NCI-H69 (cell line): Measurements from ENCODE around the gene MACROD1.

Source experiments
- DNase-seq: peaks from one replicate; lab custom pipeline; 2025; lab: John Stamatoyannopoulos, UW

The MACROD1 gene

DNA sequence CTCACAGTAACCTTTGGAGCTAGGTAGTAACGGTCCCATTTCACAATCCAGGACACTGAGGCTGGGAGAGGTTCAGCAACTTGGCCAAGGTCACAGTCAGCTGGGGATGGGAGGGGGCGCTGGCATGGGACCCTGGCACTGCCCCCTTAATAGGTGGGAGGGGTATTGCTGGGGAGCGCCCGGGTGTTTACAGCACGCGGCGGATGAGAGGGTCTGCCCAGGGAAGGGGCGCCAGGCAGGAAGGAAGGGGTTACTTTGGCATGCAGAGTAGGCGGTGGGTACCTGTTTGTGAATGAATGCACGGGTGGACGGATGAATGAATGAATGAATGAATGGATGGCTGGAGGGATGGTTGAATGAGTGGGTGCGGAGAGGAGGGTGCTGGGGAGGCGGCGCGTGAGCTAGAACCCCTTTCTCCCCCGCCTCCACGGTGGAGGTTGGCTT, 130.8 kb downstream of the MACROD1 start:
- DNase-seq = no peak

DNA sequence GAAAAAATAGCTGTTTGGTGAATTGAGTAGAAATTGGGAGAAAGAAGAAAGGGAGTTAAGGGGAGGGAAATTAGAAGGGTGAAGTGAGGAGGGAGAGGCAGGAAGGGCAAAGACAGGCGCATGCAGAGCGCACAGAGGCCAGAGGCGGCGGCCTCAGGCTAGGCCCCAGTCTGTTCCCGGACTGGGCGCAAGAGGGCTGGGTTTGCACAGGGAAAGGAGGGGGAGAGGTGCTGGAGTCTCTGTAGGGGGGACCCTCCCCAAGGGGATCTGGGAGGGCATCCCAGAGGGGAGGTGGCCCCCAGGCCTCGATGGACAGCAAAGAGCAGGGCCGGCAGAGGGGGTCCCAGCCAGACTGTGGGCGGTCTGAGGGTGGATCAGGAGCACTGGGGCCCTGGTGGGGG, 131.5 kb downstream of the MACROD1 start:
- no peak for DNase-seq

DNA sequence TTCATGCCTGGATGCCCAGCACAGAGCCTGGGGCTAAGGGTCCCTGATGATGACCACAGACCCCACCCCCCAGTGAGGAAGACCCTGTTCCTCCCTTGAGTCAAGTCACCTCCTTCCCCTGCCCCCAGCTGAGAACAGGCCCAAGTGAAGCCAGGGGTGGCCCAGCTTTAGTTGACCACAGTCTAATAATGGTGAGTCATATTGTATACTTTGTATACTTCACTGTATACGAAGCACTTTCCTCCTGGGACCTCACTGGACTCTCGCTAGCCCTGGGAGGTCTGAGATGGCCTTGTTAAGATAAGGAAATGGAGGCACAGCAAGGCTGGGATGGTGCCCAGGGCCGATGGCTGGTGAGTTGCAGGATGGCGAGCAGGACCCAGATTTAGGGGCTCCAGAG, 133.9 kb downstream of the MACROD1 start:
- no peak for DNase-seq

GRCh38 chr11:64031001-64031400, 134.9 kb downstream of the MACROD1 start:
- no peak for DNase-seq

DNA sequence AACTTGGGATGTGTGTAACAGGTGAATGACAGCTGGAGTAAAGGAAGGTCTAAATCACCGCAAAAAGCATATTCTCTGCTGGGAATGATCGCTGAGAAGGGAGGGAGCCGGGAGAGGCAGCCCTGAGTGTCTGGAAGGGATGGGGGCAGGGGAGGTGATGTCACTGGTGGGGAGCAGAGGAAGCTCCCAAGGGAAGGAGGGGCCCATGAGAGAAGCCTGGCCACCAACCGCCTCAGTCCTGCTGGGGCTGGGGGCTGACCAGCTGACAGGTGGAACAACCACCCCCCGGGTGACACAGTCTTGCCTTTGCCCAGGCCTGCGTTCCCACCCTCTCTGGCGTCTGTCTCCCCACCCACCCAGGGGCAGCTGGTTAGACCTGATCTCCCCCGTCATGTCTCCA, 136.1 kb downstream of the MACROD1 start:
- DNase-seq = no peak

- peak; percentile 91 for DNase-seq
Measured at GRCh38 chr11:64028398-64029115, 137.4 kb downstream of the MACROD1 start.

DNA sequence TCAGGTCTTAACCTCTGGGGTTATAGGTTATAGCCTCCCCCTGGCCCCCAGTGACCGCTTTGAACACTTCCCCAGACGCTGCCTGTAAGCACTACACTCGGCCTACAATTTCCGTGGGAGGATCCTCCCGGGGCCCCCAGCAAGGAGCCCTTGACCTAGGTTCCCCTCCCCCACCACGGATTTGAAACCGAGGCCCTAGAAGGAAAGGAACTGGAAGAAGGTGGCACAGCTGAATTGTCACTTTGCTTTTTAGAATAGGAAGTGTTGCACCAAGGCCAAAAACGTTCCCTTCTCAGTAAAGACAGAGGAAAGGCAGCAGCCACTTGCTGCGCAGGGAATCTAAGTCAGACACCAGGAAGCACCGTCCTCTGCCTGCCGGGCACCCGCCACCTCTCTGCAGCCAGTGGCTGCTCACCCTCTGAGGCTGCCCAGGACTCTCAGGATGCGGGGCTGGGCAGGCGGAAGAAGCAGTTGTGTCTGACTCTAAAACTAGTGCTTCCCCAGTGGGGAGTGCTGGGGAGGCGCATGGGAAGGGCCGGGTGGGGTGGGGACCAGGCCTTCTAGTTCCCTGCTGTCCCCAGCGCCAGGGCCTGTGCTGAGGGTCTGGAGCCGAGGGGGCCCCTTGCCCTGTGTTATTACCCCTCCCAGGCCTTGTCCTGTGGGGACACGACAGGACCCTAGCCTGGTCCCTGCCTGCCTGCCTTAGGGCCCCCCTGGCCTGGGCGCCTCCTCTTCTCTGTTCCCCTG, 138.1 kb downstream of the MACROD1 start:
- DNase-seq = no peak

- peak; percentile 47 for DNase-seq
Measured at GRCh38 chr11:64026575-64027205, 139.2 kb downstream of the MACROD1 start.

DNA sequence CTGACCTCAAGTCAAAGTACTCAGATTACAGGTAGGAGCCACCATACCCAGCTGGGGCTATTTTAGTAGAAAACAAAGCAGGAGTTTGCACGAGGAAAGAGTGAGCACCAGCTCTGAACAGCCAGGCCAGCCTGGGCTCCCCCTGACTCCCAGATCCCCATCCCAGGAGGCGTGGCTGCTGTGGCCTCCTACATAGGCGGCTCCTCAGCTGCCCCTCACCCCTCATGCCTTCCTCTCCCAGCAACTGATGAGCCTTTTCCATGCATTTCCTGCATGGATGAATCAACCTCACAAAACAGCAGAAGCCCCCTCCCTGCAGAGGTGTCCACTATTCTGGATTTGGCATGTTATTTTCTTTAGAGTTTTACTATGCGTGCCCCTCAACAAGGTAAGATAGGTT, 140.7 kb downstream of the MACROD1 start:
- peak; percentile 55 for DNase-seq

- DNase-seq = no peak
Measured at GRCh38 chr11:64023712-64024710, 141.9 kb downstream of the MACROD1 start.

DNA sequence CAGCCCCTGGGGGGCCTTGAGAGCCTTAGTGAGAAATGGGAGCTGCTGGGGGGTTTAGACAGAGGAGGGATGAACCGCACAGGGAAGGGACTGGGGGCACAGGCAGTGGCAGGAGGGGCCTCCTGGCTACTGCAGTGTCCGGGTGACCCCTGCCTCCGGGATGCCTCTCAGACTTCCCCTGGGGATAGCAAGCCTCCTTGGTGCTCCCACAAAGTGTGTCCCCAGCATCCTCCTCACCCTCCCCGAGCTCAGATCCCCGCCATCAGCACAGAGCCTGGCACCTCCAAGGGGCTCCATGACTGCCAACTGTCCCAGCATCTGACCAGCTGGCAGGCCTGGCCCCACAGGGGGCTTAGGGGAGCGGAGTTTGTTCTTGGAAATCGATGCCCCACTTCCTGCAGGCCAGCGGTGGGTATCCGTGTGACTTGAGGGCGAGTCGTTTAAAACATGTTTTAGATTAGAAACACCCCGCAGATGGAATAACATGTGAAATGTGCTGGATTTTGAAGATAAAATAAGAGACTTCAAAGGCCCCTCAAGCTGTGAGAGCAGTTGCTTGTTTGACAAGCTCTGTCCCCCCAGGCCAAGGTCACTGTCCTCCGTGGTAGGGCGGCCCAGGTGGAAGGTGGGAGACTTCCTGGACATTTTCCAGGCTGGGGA, 143.7 kb downstream of the MACROD1 start:
- peak; percentile 40 for DNase-seq

DNA sequence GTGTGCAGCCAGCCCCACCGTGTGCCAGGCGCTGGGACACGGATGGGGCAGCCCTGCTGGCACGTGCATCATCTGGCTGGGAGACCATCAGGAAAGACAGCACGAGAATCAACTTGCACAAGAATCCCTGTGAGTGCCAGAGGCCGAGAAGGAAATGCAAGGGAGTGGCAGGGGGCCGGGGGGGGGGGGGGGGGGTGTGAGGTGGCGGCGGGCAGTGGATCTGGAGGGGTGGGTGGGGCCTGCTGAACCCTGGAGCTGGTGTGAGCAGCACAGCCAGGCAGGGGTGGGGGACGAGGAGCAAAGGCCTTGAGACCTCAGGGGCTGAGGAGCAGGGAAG, 144.2 kb downstream of the MACROD1 start:
- DNase-seq = peak; percentile 80

- DNase-seq = peak; percentile 92
Measured at GRCh38 chr11:64020976-64021756, 144.7 kb downstream of the MACROD1 start.

- no peak for DNase-seq
Measured at GRCh38 chr11:64019106-64020037, 146.5 kb downstream of the MACROD1 start.

DNA sequence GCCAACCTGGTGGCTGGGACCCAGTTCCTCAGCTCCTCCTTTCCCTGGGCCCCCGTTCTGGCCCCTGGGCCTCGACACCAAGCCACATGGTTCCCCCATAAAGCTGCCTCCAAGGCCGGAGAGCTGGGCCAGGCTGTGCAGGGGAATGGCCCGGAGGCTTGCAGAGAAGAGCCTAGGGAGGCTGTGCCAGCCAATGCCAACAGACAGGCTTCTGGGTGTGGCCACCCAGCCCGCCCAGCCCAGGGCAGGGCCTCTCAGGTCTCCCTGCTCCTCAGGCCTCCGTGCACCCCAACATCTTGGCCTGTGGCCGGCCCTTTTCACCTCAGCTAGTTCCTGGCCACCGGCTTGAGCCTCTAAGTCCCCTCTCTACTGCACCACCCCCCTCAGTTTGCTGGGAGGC, 147.6 kb downstream of the MACROD1 start:
- peak; percentile 60 for DNase-seq

DNA sequence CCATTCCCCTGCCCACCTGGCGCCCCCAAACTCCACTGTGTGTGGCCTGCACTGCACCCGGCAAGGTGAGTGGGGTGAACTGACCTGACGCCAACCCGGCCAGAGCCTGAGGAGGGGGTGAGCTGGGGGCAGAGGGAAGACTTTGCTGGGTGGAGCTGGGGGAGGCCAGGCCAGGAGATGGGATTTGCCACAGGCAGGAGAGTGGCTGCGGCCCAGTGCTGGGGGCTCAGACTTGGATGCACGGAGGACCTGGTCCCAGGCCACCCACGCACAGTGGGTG, 148.0 kb downstream of the MACROD1 start:
- DNase-seq = no peak

- DNase-seq = peak; percentile 94
Measured at GRCh38 chr11:64015935-64016845, 149.7 kb downstream of the MACROD1 start.

- no peak for DNase-seq
Measured at GRCh38 chr11:64015510-64015909, 150.4 kb downstream of the MACROD1 start.

DNA sequence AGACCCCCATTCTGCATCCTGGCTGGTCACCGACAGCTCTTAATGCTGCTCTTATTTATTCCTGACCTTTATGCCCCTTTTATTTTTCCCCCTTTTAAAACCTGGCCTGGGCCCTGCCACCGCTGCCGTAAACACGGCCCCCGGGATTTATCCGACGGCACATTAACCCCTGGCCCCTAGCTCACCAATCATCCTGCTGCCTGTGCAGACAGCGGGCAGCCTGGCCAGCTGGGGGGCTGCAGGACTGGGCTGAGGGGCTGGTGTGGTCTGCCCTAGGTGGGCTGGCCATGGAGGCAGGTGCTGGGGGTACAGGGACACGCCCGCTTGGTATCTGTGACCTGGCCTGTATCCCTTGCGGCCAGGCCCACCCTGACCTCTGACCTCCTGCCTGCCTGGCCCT, 151.6 kb downstream of the MACROD1 start:
- DNase-seq = no peak
